Pancreas (tissue), 10 donors: ENCODE measurements around the gene NAA30. TPM values are rescaled to one million over a fixed set of nuclear protein-coding genes. Genes with fewer than 3 reads are reported as not detected.
"Not testable (repeated sequence)": the region's sequence is repeated elsewhere in the genome, so short reads cannot be mapped to it uniquely, and the experiment has no call there.

Experiments used
- ATAC-seq, 4 donors: fragments of 200-7000 bp; cut with Tn5 transposase; one replicate each; pipeline versions ENCODE4 v1.8.0 to v1.9.1; 2020; ENCODE audit warnings: mild to moderate bottlenecking in 4 of 4, moderate library complexity in 4 of 4
- DNase-seq, 6 donors: peaks; one replicate each; pipeline ENCODE4 v3.0.0-alpha.2; 2020
- FAIRE-seq: peaks from 2 replicates; lab custom pipeline; 2012; peaks lifted over from hg19 to GRCh38; lab: Jason Lieb, UNC
- H3K27ac ChIP-seq, 4 donors: fragments of 200-600 bp; sonication (generic); 1 replicate in 3 of 4; 2 replicates in 1 of 4; pipeline versions ENCODE4 v1.5.0 to v1.8.0; 2020
- H3K27me3 ChIP-seq, 4 donors: fragments of 200-600 bp; one replicate each; pipeline ENCODE4 v1.8.0; 2021
- H3K36me3 ChIP-seq, 3 donors: fragments of 200-600 bp; sonication (generic) in 1 of 3; one replicate each; pipeline versions ENCODE4 v1.5.0 to v1.8.0; 2020 to 2021
- H3K4me1 ChIP-seq, 3 donors: fragments of 200-600 bp; one replicate each; pipeline ENCODE4 v1.8.0; 2021
- H3K4me3 ChIP-seq, 4 donors: fragments of 200-600 bp; sonication (generic) in 2 of 4; one replicate each; pipeline versions ENCODE4 v1.5.0 to v1.8.0; 2020 to 2021
- H3K9me3 ChIP-seq, 4 donors: fragments of 200-600 bp; one replicate each; pipeline ENCODE4 v1.8.0; 2021
- CTCF ChIP-seq, 4 donors: fragments of 200-600 bp; sonication (generic) in 3 of 4; IDR thresholded peaks; one replicate each; pipeline versions ENCODE4 v1.5.0 to v1.8.0; 2021; ENCODE audit warnings: antibody characterized with exemption in 4 of 4
- WGBS, 2 donors: extraction: QIAGEN DNeasy Blood & Tissue Kit; methylation state at CpG; one replicate each; pipeline ENCODE4 v1.1.7; 2013; 5-methylcytosine and 5-hydroxymethylcytosine counted together
- intact Hi-C, 3 donors: fragments of 100-400 bp; cut with DNase I; formaldehyde crosslinking; loops; one replicate each; pipeline versions ENCODE4 v1.11.1 to v1.14.2; 2022
- polyA plus RNA-seq, 2 donors: library from polyadenylated mRNA; stranded (reverse); fragments of 200-250 nt; gene quantifications; one replicate each; pipeline ENCODE4 v1.2.3, GENCODE V29; 2013
- total RNA-seq, 6 donors: library from RNA; stranded (reverse); fragmentation: NEBNext Ultra II Directional in 4 of 6; extraction: Animal tissue kit (Norgen Biotek cat#: 25700) in 4 of 6; gene quantifications; one replicate each; pipeline versions ENCODE4 v1.2.1 to v1.2.4, GENCODE V29; 2021 to 2023
- donor health status: healthy with polysubstance abuse.
- donor health status: DM: no; HTN: no; CAD: no; lungs with moderate emphysema.
- donor health status: DM: no; HTN: no; CAD: no.
- donor health status: control.
- donor health status: control.
- donor health status: Bipolar disorder and iron deficiency.
- donor health status: DM: yes; HTN: yes; CAD: no.
- donor health status: DM: no; HTN: no; CAD: no.
- donor health status: DM: no; HTN: no; CAD: no.
- donor health status: DM: yes; HTN: yes; CAD: no.

Gene NAA30
- total and polyA plus RNA-seq, 8 donors = 1.9 to 11.0 (median 7.5) TPM

- WGBS, 2 donors = 46 to 52% methylated on average over 3 of the region's 3 CpGs
- no peak overlapping the region for H3K27ac ChIP-seq
- DNase-seq (no peak), ATAC-seq (no peak), FAIRE-seq (no peak)
- intact Hi-C loops = no loop called here
- H3K27me3 ChIP-seq = no peaks in the 10 kb centered on the region
- H3K4me3 ChIP-seq = no peak overlapping the region
- H3K36me3 ChIP-seq = no peaks in the 10 kb centered on the region
- no peaks in the 10 kb centered on the region for H3K9me3 ChIP-seq
- no peak for TF ChIP-seq CTCF (IDR thresholded peaks at IDR 0.05)
- H3K4me1 ChIP-seq = no peaks in the 10 kb centered on the region
These were observed 35.1 kb upstream of the NAA30 start for GRCh38 chr14:57355081-57355800.

- FAIRE-seq = no peak
- DNase-seq = no peak
- H3K9me3 ChIP-seq = no peaks in the 10 kb centered on the region
- no peak overlapping the region for H3K4me3 ChIP-seq
- H3K4me1 ChIP-seq = no peaks in the 10 kb centered on the region
- no peak overlapping the region for H3K27ac ChIP-seq
- ATAC-seq = no peak
- no peaks in the 10 kb centered on the region for H3K27me3 ChIP-seq
- no peak for TF ChIP-seq CTCF (IDR thresholded peaks at IDR 0.05)
- intact Hi-C loops = no loop called here
- no peaks in the 10 kb centered on the region for H3K36me3 ChIP-seq
These were observed 28.0 kb upstream of the NAA30 start for GRCh38 chr14:57362361-57362760.

- H3K27ac ChIP-seq = no peak overlapping the region
- no peaks in the 10 kb centered on the region for H3K36me3 ChIP-seq
- H3K27me3 ChIP-seq = no peaks in the 10 kb centered on the region
- TF ChIP-seq CTCF (IDR thresholded peaks at IDR 0.05) = no peak
- no peaks in the 10 kb centered on the region for H3K9me3 ChIP-seq
- no peak for DNase-seq
- 79% methylated on average over 19 of the region's 19 CpGs for WGBS, 2 donors
- no peaks in the 10 kb centered on the region for H3K4me1 ChIP-seq
- no peak for ATAC-seq
- intact Hi-C loops = no loop called here
- H3K4me3 ChIP-seq = no peak overlapping the region
- no peak for FAIRE-seq
These were observed 25.5 kb upstream of the NAA30 start for GRCh38 chr14:57364659-57365450.

DNA sequence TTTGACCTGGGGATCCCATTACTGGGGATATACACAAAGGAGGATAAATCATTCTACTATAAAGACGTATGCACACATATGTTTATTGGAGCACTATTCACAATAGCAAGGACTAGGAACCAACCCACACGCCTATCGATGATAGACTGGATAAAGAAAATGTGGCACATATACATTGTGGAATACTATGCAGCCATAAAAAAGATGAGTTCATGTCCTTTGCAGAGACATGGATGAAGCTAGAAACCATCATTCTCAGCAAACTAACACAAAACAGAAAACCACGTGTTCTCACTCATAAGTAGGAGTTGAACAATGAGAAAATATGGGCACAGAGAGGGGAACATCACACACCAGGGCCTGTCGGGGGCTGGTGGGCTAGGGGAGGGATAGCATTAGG, 20.2 kb upstream of the NAA30 start:
- intact Hi-C loops, H3K4me3 ChIP-seq, DNase-seq, H3K9me3 ChIP-seq, ATAC-seq, H3K36me3 ChIP-seq, H3K4me1 ChIP-seq, H3K27me3 ChIP-seq, H3K27ac ChIP-seq, FAIRE-seq: not testable (repeated sequence)
- WGBS, 2 donors = 79 to 89% methylated on average over 5 of the region's 5 CpGs

GRCh38 chr14:57371013-57371412, 19.4 kb upstream of the NAA30 start:
- no peak for FAIRE-seq
- Histone ChIP-seq H3K27ac (no peak overlapping the region), H3K4me3 (no peak overlapping the region), H3K9me3 (no peaks in the 10 kb centered on the region), H3K27me3 (no peaks in the 10 kb centered on the region), H3K36me3 (no peaks in the 10 kb centered on the region), H3K4me1 (no peaks in the 10 kb centered on the region)
- no peak for TF ChIP-seq CTCF (IDR thresholded peaks at IDR 0.05)
- intact Hi-C loops = no loop called here
- 52 to 59% methylated on average over 3 of the region's 3 CpGs for WGBS, 2 donors
- ATAC-seq = no peak
- no peak for DNase-seq
